ENCODE results near the gene GPR108. TPM values are rescaled to one million over a fixed set of nuclear protein-coding genes. Genes with fewer than 3 reads are reported as not detected.

GPR108 gene
- total RNA-seq, 4 donors from 2014 or later, result 38.2 to 61.7 (median 48.2) TPM

DNA sequence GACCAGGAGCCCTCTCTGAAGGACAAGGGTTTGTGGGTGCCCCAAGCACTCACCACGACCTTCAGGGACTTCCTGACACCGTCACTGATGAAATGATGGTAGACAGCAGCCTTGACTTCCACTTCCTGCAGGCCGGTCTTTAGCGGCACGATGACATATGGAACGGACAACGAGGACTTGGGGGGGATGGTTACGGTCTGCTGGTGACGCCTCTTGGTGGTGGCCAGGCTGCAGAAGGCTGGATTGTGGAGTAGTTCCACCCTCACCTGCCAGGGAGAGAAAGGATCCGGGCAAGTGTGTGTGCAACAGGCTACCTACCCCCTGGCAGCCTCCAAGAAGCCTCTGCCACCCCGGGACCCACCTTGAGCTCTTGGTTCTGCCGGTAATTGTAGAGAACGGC, 40.1 kb downstream of the GPR108 start:
- DNase-seq (ENCODE audit: extremely low spot score), result no peak
- Histone ChIP-seq H3K36me3 (peaks cover 0 to 23% (median 4%) of the 10 kb centered on the region in 4 donors), H3K4me3 (no peak overlapping the region), H3K27ac (replicated peaks in 1 of 4) (no peak overlapping the region), H3K27me3 (peaks cover 0 to 27% (median 0%) of the 10 kb centered on the region in 4 donors), H3K4me1 (no peaks in the 10 kb centered on the region), H3K9me3 (no peaks in the 10 kb centered on the region)
- intact Hi-C loops (cut with DNase I), result no loop called here
- no peak for TF ChIP-seq POLR2A (IDR thresholded peaks at IDR 0.05; ENCODE audit: low read depth)
- no peak for TF ChIP-seq EP300 (IDR thresholded peaks at IDR 0.05)
- no peak for TF ChIP-seq POLR2AphosphoS5 (IDR thresholded peaks at IDR 0.05)
- TF ChIP-seq, protein P1, sequence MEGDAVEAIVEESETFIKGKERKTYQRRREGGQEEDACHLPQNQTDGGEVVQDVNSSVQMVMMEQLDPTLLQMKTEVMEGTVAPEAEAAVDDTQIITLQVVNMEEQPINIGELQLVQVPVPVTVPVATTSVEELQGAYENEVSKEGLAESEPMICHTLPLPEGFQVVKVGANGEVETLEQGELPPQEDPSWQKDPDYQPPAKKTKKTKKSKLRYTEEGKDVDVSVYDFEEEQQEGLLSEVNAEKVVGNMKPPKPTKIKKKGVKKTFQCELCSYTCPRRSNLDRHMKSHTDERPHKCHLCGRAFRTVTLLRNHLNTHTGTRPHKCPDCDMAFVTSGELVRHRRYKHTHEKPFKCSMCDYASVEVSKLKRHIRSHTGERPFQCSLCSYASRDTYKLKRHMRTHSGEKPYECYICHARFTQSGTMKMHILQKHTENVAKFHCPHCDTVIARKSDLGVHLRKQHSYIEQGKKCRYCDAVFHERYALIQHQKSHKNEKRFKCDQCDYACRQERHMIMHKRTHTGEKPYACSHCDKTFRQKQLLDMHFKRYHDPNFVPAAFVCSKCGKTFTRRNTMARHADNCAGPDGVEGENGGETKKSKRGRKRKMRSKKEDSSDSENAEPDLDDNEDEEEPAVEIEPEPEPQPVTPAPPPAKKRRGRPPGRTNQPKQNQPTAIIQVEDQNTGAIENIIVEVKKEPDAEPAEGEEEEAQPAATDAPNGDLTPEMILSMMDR (IDR thresholded peaks at IDR 0.05), result no peak
- 76% methylated on average over 12 of the region's 13 CpGs for WGBS

DNA sequence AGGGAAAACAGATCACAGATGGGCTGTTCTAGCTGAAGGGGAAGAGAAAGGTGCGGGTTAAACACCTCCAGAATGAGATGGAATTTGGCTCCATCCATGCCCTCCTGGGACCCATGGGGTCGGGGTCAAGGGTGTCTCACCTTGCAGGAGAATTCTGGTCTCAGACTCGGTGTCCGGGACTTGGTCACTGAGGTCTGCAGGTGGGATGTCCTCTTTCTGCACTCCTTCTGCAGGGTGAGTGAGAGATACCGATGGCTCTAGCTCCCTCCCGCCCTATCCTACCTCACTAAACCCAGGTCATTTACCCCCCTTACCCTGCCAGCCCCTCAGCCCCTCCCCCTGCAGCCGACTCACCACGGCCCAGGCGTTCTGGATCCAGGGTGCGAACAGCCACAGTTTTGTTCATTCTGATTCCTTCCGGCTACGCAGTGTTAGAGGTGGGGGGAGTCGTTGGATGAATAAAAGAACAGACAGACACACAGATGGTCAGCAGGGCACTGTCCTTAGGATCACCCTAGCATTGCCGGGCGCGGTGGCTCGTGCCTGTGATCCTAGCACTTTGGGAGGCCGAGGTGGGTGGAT, 41.0 kb downstream of the GPR108 start:
- no peak overlapping the region for H3K27ac ChIP-seq (replicated peaks in 1 of 4)
- WGBS, result 73% methylated on average over 18 of the region's 18 CpGs
- no peaks in the 10 kb centered on the region for H3K9me3 ChIP-seq
- peaks cover 0 to 22% (median 4%) of the 10 kb centered on the region in 4 donors for H3K36me3 ChIP-seq
- intact Hi-C loops (cut with DNase I), result no loop called here
- no peak overlapping the region for H3K4me3 ChIP-seq
- TF ChIP-seq POLR2AphosphoS5 (IDR thresholded peaks at IDR 0.05) (no peak), POLR2A (IDR thresholded peaks at IDR 0.05; ENCODE audit: low read depth) (no peak), EP300 (IDR thresholded peaks at IDR 0.05) (no peak)
- TF ChIP-seq, protein P1 (IDR thresholded peaks at IDR 0.05), result no peak
- no peaks in the 10 kb centered on the region for H3K4me1 ChIP-seq
- no peak for DNase-seq (ENCODE audit: extremely low spot score)
- peaks cover 0 to 27% (median 0%) of the 10 kb centered on the region in 4 donors for H3K27me3 ChIP-seq

DNA sequence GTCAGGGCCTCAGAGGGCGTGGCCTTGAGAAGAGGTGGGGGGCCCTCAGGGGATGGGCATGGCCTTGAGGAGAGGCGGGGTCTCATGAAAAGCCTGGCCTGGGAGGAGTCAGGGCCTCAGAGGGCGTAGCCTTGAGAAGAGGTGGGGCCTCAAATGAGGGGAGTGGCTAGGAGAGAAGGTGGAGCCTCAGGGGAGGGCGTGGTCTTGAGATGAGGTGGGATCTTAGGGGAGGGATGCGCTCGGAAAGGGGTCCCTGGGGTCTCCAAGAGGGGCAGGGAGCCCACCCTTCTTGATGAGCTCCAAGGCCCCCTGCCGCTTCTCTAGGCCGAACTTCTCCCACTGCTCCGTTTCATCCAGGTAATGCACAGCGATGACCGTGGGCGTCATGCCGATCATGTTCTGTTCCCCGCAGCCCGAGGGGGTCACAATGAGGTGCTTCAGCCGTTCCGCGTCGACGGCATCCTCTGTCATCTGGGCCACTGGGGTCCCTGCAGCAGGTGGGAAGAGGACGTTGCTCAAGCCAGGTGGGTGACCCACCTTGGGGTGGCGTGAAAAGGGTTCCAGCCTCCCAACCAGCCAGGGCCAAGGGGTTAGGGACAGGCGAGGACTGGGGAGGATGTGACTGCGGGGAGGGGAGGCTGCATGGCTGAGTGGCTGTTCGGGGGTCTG, 43.1 kb downstream of the GPR108 start:
- Histone ChIP-seq H3K4me3 (no peak overlapping the region), H3K27me3 (peaks cover 0 to 31% (median 0%) of the 10 kb centered on the region in 4 donors), H3K9me3 (no peaks in the 10 kb centered on the region), H3K36me3 (peaks cover 0 to 22% (median 4%) of the 10 kb centered on the region in 4 donors), H3K4me1 (no peaks in the 10 kb centered on the region), H3K27ac (replicated peaks in 1 of 4) (no peak overlapping the region)
- DNase-seq (ENCODE audit: extremely low spot score), result no peak
- 93% methylated on average over 22 of the region's 25 CpGs for WGBS
- intact Hi-C loops (cut with DNase I), result no loop called here
- TF ChIP-seq POLR2AphosphoS5 (IDR thresholded peaks at IDR 0.05) (no peak), EP300 (IDR thresholded peaks at IDR 0.05) (no peak), POLR2A (IDR thresholded peaks at IDR 0.05; ENCODE audit: low read depth) (no peak)
- TF ChIP-seq, protein P1 (IDR thresholded peaks at IDR 0.05), result no peak

DNA sequence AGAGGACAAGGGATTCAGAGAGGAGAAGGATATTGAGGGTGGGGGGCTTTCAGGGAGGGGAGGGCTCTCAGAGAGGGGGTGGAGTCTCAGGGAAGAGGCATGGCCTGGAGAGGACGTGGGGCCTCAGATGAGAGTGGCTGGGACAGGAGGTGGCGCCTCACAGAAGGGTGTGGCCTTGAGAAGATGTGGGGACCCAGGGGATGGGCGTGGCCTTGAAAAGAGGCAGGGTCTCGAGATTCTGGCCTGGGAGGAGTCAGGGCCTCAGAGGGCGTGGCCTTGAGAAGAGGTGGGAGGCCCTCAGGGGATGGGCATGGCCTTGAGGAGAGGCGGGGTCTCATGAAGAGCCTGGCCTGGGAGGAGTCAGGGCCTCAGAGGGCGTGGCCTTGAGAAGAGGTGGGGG, 43.7 kb downstream of the GPR108 start:
- no peak overlapping the region for H3K27ac ChIP-seq (replicated peaks in 1 of 4)
- H3K9me3 ChIP-seq, result no peaks in the 10 kb centered on the region
- no peak for DNase-seq (ENCODE audit: extremely low spot score)
- H3K4me3 ChIP-seq, result no peak overlapping the region
- WGBS, result 71% methylated on average over 7 of the region's 7 CpGs
- H3K36me3 ChIP-seq, result peaks cover 0 to 22% (median 4%) of the 10 kb centered on the region in 4 donors
- H3K27me3 ChIP-seq, result peaks cover 0 to 31% (median 0%) of the 10 kb centered on the region in 4 donors
- intact Hi-C loops (cut with DNase I), result no loop called here
- TF ChIP-seq POLR2AphosphoS5 (IDR thresholded peaks at IDR 0.05) (no peak), POLR2A (IDR thresholded peaks at IDR 0.05; ENCODE audit: low read depth) (no peak), EP300 (IDR thresholded peaks at IDR 0.05) (no peak)
- TF ChIP-seq, protein P1 (IDR thresholded peaks at IDR 0.05), result no peak
- no peaks in the 10 kb centered on the region for H3K4me1 ChIP-seq
